ENCODE data around the gene TMEM121.

GRCh38 chr14:105487986-105488777 lies 38.2 kb upstream of the TMEM121 start:
- no peak for TF ChIP-seq POLR2AphosphoS5 (IDR thresholded peaks at IDR 0.05)
- TF ChIP-seq CTCF (IDR thresholded peaks at IDR 0.05): no peak
- TF ChIP-seq POLR2A (IDR thresholded peaks at IDR 0.05): no peak
- no peak for TF ChIP-seq EP300 (IDR thresholded peaks at IDR 0.05; ENCODE audit: low read depth)
